GM13977 (cell line): ENCODE measurements around the gene PLD4.
"Not testable (repeated sequence)": the region's sequence is repeated elsewhere in the genome, so short reads cannot be mapped to it uniquely, and the experiment has no call there.

ENCODE experiments used
- DNase-seq: peaks from one replicate; pipeline ENCODE4 v3.0.0; 2012; ENCODE audit warnings: low spot score
- in situ Hi-C: fragments of 300-500 bp; cut with MboI; formaldehyde crosslinking; loops from one replicate; pipeline ENCODE4 v1.12.0; 2022; ENCODE audit warnings: low sequenced_read_pairs, low pct_unique_long_range_greater_than_20kb, mixed read lengths, inconsistent platforms; ENCODE audit not compliant: unreplicated experiment
- TF ChIP-seq, protein P1 (sequence below): IDR thresholded peaks from 2 replicates; pipeline ENCODE4 v1.5.1; 2012; ENCODE audit warnings: mild to moderate bottlenecking, control low read depth; ENCODE audit not compliant: insufficient read depth; ENCODE audit errors: extremely low read depth, missing control alignments

The PLD4 gene

DNA sequence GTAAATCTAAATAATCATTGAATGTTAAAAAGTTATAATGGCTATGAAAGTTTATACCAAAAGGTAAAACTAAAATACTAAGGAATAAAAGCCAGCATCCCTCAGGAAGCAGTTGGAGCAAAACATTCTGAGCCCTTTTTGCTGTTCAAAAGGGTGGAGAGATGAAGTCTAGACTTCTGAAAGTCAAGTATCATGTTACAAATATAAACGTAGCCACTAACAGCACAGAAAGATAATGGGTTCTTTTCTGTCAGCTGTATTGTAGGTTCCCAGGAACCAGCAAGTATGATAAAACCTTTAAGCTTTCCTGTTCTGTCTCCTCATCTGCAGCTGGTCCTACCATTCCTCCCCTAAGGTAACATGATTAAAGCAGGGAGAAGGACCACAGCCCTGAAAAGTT, 16.4 kb upstream of the PLD4 start:
- TF ChIP-seq, protein P1, sequence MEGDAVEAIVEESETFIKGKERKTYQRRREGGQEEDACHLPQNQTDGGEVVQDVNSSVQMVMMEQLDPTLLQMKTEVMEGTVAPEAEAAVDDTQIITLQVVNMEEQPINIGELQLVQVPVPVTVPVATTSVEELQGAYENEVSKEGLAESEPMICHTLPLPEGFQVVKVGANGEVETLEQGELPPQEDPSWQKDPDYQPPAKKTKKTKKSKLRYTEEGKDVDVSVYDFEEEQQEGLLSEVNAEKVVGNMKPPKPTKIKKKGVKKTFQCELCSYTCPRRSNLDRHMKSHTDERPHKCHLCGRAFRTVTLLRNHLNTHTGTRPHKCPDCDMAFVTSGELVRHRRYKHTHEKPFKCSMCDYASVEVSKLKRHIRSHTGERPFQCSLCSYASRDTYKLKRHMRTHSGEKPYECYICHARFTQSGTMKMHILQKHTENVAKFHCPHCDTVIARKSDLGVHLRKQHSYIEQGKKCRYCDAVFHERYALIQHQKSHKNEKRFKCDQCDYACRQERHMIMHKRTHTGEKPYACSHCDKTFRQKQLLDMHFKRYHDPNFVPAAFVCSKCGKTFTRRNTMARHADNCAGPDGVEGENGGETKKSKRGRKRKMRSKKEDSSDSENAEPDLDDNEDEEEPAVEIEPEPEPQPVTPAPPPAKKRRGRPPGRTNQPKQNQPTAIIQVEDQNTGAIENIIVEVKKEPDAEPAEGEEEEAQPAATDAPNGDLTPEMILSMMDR, result no peak
- DNase-seq, result no peak
- in situ Hi-C loops, result no loop called here

DNA sequence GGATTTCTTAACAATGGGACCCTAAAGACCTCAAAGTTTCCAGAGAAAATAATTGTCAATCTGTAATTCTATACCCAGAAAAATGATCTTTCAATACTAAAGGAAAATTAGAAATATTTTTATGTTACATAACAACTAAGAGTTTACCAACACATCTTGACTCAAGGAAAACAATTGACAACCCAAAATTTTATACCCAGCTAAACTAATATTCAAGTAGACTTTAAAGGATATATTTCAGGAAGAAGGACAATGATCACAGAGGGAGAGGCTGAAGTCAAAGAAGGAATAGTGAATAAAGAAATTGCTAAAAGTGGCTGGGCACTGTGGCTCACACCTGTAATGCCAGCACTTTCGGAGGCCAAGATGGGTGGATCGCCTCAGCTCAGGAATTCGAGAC, 12.6 kb upstream of the PLD4 start:
- TF ChIP-seq, protein P1, result no peak
- no peak for DNase-seq
- in situ Hi-C loops, result no loop called here

- DNase-seq, result no peak
- in situ Hi-C loops, result no loop called here
These were observed 11.2 kb upstream of the PLD4 start for GRCh38 chr14:104913435-104913834.

DNA sequence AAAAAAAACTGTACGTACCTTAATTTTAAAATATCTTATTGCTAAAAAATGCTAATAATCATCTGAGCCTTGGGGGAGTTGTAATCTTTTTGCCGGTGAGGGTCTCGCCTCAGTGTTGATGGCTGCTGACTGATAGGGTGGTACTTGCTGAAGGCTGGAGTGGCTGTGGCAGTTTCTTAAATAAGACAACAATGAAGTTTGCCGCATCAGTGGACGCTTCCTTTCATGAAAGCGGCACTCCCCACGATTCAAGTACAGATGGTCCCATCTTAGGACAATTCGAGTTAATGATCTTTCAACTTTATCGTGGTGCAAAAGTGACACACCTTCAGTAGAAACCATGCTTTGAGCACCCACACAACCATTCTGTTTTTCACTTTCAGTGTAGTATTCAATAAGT, 7.6 kb upstream of the PLD4 start:
- in situ Hi-C loops, result no loop called here
- TF ChIP-seq, protein P1, result no peak
- DNase-seq, result no peak

More at GRCh38 chr14:104913435-104913834, 11.2 kb upstream of the PLD4 start:
- TF ChIP-seq, protein P1, result no peak

GRCh38 chr14:104917993-104918392, 6.7 kb upstream of the PLD4 start:
- no peak for DNase-seq
- TF ChIP-seq, protein P1, result no peak
- in situ Hi-C loops, result no loop called here

DNA sequence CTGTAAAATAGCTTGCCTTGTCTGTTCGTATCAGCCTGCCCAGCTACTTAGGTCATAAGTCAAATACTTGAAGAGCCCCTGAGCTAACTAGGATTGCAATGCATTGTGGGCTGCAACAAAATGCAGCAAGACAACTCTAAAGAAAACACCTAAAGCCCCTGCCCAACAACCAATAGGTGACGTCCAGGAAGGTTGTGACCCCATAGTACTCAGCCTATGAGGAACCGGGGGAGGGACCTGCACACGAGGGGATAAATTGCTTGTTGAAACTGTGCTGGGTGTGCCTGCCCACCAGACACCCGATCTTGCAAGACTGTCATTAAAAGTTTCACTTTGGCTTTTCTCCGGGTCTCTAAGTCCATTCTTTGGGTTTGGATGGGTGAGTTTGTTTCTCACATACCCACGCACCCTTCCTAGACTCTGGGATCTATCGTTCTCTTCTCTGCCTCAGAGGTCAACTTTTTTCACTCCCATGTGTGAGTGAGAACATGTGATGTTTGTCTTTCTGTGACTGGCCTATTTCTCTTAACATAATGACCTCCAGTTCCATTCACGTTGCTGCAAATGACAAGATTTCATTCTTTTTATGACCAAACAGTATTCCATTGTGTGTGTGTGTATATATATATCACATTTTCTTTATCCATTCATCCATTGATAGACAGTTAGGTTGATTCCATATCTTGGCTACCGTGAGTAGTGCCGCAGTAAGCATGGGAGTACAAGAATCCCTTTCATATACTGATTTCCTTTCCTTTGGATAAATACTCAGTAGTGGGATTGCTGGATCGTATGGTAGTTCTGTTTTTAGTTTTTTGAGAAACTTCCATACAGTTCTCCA, 5.3 kb upstream of the PLD4 start:
- DNase-seq, in situ Hi-C loops: not testable (repeated sequence)

GRCh38 chr14:104919993-104920315, 4.7 kb upstream of the PLD4 start:
- in situ Hi-C loops, result no loop called here
- TF ChIP-seq, protein P1, result no peak
- no peak for DNase-seq
